ENCODE data around the gene SFTPA1. TPM values are rescaled to one million over a fixed set of nuclear protein-coding genes. Genes with fewer than 3 reads are reported as not detected.

Gene SFTPA1
- total and polyA plus RNA-seq, 4 donors, result not detected

GRCh38 chr10:79604294-79604693, 6.4 kb upstream of the SFTPA1 start:
- Histone ChIP-seq H3K27me3 (ENCODE audit: control insufficient read depth in 4 of 4, insufficient read depth in 4 of 4, low read length in 3 of 4) (no peaks in the 10 kb centered on the region), H3K4me3 (ENCODE audit: low read depth in 1 of 3, low read length in 3 of 3) (no peak overlapping the region), H3K27ac (ENCODE audit: low read depth in 1 of 2, low read length in 2 of 2) (no peak overlapping the region), H3K36me3 (ENCODE audit: control insufficient read depth in 4 of 4, insufficient read depth in 3 of 4, low read depth in 1 of 4, low read length in 3 of 4) (no peaks in the 10 kb centered on the region), H3K4me1 (ENCODE audit: control insufficient read depth in 4 of 4, insufficient read depth in 4 of 4, low read length in 3 of 4) (peaks cover 0 to 1% (median 0%) of the 10 kb centered on the region in 4 donors), H3K9me3 (ENCODE audit: control insufficient read depth in 4 of 4, low read length in 3 of 4) (no peaks in the 10 kb centered on the region), H3K9ac (ENCODE audit: low read depth in 1 of 2, low read length in 2 of 2) (no peak overlapping the region)
- no peak for DNase-seq (ENCODE audit: low spot score)
- WGBS, result 84% methylated on average over 1 of the region's 1 CpG
- TF ChIP-seq ZBTB33 (IDR thresholded peaks at IDR 0.05) (no peak), HNF4A (conservative IDR thresholded peaks at IDR 0.05) (no peak), RXRA (IDR thresholded peaks at IDR 0.05) (no peak), YY1 (IDR thresholded peaks at IDR 0.05) (no peak), EGR1 (IDR thresholded peaks at IDR 0.05; ENCODE audit: low read depth in 2 of 2) (no peak), GABPA (IDR thresholded peaks at IDR 0.05 in 1 of 2, conservative IDR thresholded peaks at IDR 0.05 in 1 of 2) (no peak), HNF4G (IDR thresholded peaks at IDR 0.05) (no peak), RAD21 (IDR thresholded peaks at IDR 0.05) (no peak), CTCF (IDR thresholded peaks at IDR 0.05; ENCODE audit: low read depth, low read length, missing input control) (no peak), JUND (IDR thresholded peaks at IDR 0.05) (no peak), FOXA2 (IDR thresholded peaks at IDR 0.05) (no peak), REST (IDR thresholded peaks at IDR 0.05) (no peak), SP1 (IDR thresholded peaks at IDR 0.05) (no peak), FOXA1 (IDR thresholded peaks at IDR 0.05) (no peak)

- no peak overlapping the region for H3K4me3 ChIP-seq (ENCODE audit: low read depth in 1 of 3, low read length in 3 of 3)
- no peaks in the 10 kb centered on the region for H3K36me3 ChIP-seq (ENCODE audit: control insufficient read depth in 4 of 4, insufficient read depth in 3 of 4, low read depth in 1 of 4, low read length in 3 of 4)
- TF ChIP-seq REST (IDR thresholded peaks at IDR 0.05) (no peak), RAD21 (IDR thresholded peaks at IDR 0.05) (no peak), MAX (IDR thresholded peaks at IDR 0.05) (no peak)
- peaks cover 0 to 1% (median 0%) of the 10 kb centered on the region in 4 donors for H3K4me1 ChIP-seq (ENCODE audit: control insufficient read depth in 4 of 4, insufficient read depth in 4 of 4, low read length in 3 of 4)
- H3K27me3 ChIP-seq (ENCODE audit: control insufficient read depth in 4 of 4, insufficient read depth in 4 of 4, low read length in 3 of 4), result no peaks in the 10 kb centered on the region
- H3K9ac ChIP-seq (ENCODE audit: low read depth in 1 of 2, low read length in 2 of 2), result no peak overlapping the region
- H3K27ac ChIP-seq (ENCODE audit: low read depth in 1 of 2, low read length in 2 of 2), result no peak overlapping the region
- H3K9me3 ChIP-seq (ENCODE audit: control insufficient read depth in 4 of 4, low read length in 3 of 4), result no peaks in the 10 kb centered on the region
- no peak for DNase-seq (ENCODE audit: low spot score)
Observed at GRCh38 chr10:79605308-79605707, 5.4 kb upstream of the SFTPA1 start.
